Spleen (tissue), 13 donors: Measurements from ENCODE around the gene CRAT. TPM values are rescaled to one million over a fixed set of nuclear protein-coding genes. Genes with fewer than 3 reads are reported as not detected.
A peak's percentile ranks its signal among the peaks of the same experiment; 100 is the strongest.

ENCODE experiments used
- DNase-seq: peaks from one replicate; pipeline ENCODE4 v3.0.0-alpha.2; 2020
- H3K27ac ChIP-seq, 8 donors: fragments of 200-600 bp; sonication (generic) in 7 of 8; 1 replicate in 4 of 8; 2 replicates in 4 of 8; pipeline versions ENCODE4 v1.5.0 to v1.8.0; 2016 to 2021; ENCODE audit warnings: inconsistent platforms in 4 of 8, mild to moderate bottlenecking in 4 of 8, moderate library complexity in 1 of 8
- H3K27me3 ChIP-seq, 7 donors: fragments of 200-600 bp; sonication (generic) in 6 of 7; replicated peaks in 1 of 7; 1 replicate in 4 of 7; 2 replicates in 3 of 7; pipeline versions ENCODE4 v1.5.0 to v1.8.0; 2016 to 2021; ENCODE audit warnings: inconsistent platforms in 3 of 7, mild to moderate bottlenecking in 1 of 7
- H3K36me3 ChIP-seq, 6 donors: fragments of 200-600 bp; sonication (generic) in 5 of 6; 1 replicate in 4 of 6; 2 replicates in 2 of 6; pipeline versions ENCODE4 v1.5.0 to v1.8.0; 2016 to 2021; ENCODE audit warnings: inconsistent platforms in 2 of 6
- H3K4me1 ChIP-seq, 6 donors: fragments of 200-600 bp; sonication (generic) in 5 of 6; 1 replicate in 3 of 6; 2 replicates in 3 of 6; pipeline versions ENCODE4 v1.5.0 to v1.8.0; 2016 to 2021; ENCODE audit warnings: inconsistent platforms in 3 of 6
- H3K4me3 ChIP-seq, 8 donors: fragments of 200-600 bp; sonication (generic) in 7 of 8; 1 replicate in 4 of 8; 2 replicates in 4 of 8; pipeline versions ENCODE4 v1.5.0 to v1.8.0; 2016 to 2021; ENCODE audit warnings: inconsistent platforms in 4 of 8, mild to moderate bottlenecking in 4 of 8, moderate library complexity in 2 of 8
- H3K9me3 ChIP-seq, 8 donors: fragments of 200-600 bp; sonication (generic) in 7 of 8; 1 replicate in 4 of 8; 2 replicates in 4 of 8; pipeline versions ENCODE4 v1.5.0 to v1.8.0; 2016 to 2021; ENCODE audit warnings: inconsistent platforms in 4 of 8
- CTCF ChIP-seq, 11 experiments: fragments of 200-600 bp in 7 of 11; fragments of 450-650 bp in 4 of 11; sonication (generic) in 4 of 11; IDR thresholded peaks in 8 of 11; conservative IDR thresholded peaks in 3 of 11; 1 replicate in 7 of 11; 2 replicates in 4 of 11; pipeline versions ENCODE4 v1.4.0 to v1.8.0; 2016 to 2021; ENCODE audit warnings: antibody characterized with exemption in 11 of 11, inconsistent platforms in 4 of 11, mild to moderate bottlenecking in 1 of 11
- POLR2A ChIP-seq, 3 donors: fragments of 450-650 bp; IDR thresholded peaks; one replicate each; pipeline ENCODE4 v1.5.1; 2017; ENCODE audit warnings: antibody characterized with exemption in 3 of 3, mild to moderate bottlenecking in 1 of 3
- POLR2AphosphoS5 ChIP-seq, 3 donors: sonication (generic); formaldehyde crosslinking; IDR thresholded peaks; one replicate each; pipeline ENCODE4 v1.5.1; 2017; ENCODE audit warnings: antibody characterized with exemption in 3 of 3
- WGBS, 5 donors: extraction: QIAGEN DNeasy Blood & Tissue Kit in 3 of 5; methylation state at CpG; one replicate each; pipeline versions ENCODE4 v1.1.5 to v1.1.7; 2013 to 2018; 5-methylcytosine and 5-hydroxymethylcytosine counted together
- intact Hi-C: fragments of 100-400 bp; cut with DNase I; formaldehyde crosslinking; loops from one replicate; pipeline ENCODE4 v1.15.0; 2023; ENCODE audit warnings: low total_unique reads
- long read RNA-seq, 2 donors: transcript quantifications; one replicate each; lab custom pipeline, GENCODE V29; 2026
- polyA plus RNA-seq, 3 donors: library from polyadenylated mRNA; stranded (reverse); fragments of 200-250 nt; gene quantifications; one replicate each; pipeline ENCODE4 v1.2.1, GENCODE V29; 2013
- total RNA-seq, 7 donors: library from RNA; depleted of rRNA in 3 of 7; stranded (reverse); fragments of >200 nt in 3 of 7; fragmentation: NEBNext Ultra II Directional in 4 of 7; extraction: Animal tissue kit (Norgen Biotek cat#: 25700) in 4 of 7; gene quantifications; one replicate each; pipeline versions ENCODE4 v1.1.0 to v1.2.1, GENCODE V29; 2016 to 2021
- donor health status: healthy with polysubstance abuse.
- donor health status: DM: no; HTN: no; CAD: no; lungs with moderate emphysema.
- donor health status: DM: no; HTN: no; CAD: no.
- donor health status: Bipolar disorder and iron deficiency.
- donor health status: healthy.
- donor health status: DM: no; HTN: no; CAD: no.
- donor health status: DM: yes; HTN: yes; CAD: no.

Gene CRAT
- total RNA-seq (10 to 100 TPM; 14.9 to 32.3 (median 23.9) TPM), polyA plus RNA-seq (10 to 100 TPM in 1 of 3 donors, 1 to 10 TPM in 2; 5.7 to 11.8 (median 7.1) TPM)
- long read RNA-seq, donor 1, partial matches to known transcripts: 0 of 2 reads
- long read RNA-seq, donor 1, other reads (novel, unspliced or antisense): 0 of 2 reads
- long read RNA-seq, donor 2, partial matches to known transcripts: 0 of 5 reads
- long read RNA-seq, donor 2, other reads (novel, unspliced or antisense): 0 of 5 reads

- peak; percentile 99 for DNase-seq
- WGBS, 5 donors: 0 to 1% (median 1%) methylated on average over 18 to 77 of the region's 77 CpGs
- peaks cover 13 to 66% (median 50%) of the 10 kb centered on the region in 6 donors for H3K4me1 ChIP-seq
- intact Hi-C loops: no loop called here
- H3K4me3 ChIP-seq: peak within 1 kb of the TSS; percentile 63 to 97 (median 88)
- H3K9me3 ChIP-seq: no peaks in the 10 kb centered on the region
- H3K36me3 ChIP-seq: peaks cover 0 to 25% (median 0%) of the 10 kb centered on the region in 6 donors
- peak within 1 kb of the TSS; percentile 80 to 97 (median 92) for H3K27ac ChIP-seq
- TF ChIP-seq POLR2A (IDR thresholded peaks at IDR 0.05): peak; percentile 25 to 89 (median 83)
- TF ChIP-seq POLR2AphosphoS5 (IDR thresholded peaks at IDR 0.05): peak; percentile 92 to 98 (median 93)
- peak in 2 of 11 experiments; percentile 9 to 22 for TF ChIP-seq CTCF (IDR thresholded peaks at IDR 0.05 in 8 of 11, conservative IDR thresholded peaks at IDR 0.05 in 3 of 11)
- no peaks in the 10 kb centered on the region for H3K27me3 ChIP-seq
These were observed at the start of gene CRAT, which contains the start of gene PTPA for GRCh38 chr9:129110740-129111527. CRAT (minus strand) TSS chr9:129110793; CDS start chr9:129110509, 284 bp downstream. PTPA (plus strand) TSS chr9:129111415; CDS start chr9:129111601, 186 bp downstream.

- Histone ChIP-seq H3K9me3 (no peaks in the 10 kb centered on the region), H3K27ac (no peak overlapping the region), H3K27me3 (no peaks in the 10 kb centered on the region), H3K4me1 (peaks cover 0 to 4% (median 0%) of the 10 kb centered on the region in 6 donors), H3K36me3 (peaks cover 0 to 47% (median 4%) of the 10 kb centered on the region in 6 donors), H3K4me3 (no peak overlapping the region)
- intact Hi-C loops: no loop called here
- 93 to 97% (median 94%) methylated on average over 10 of the region's 10 CpGs; no CpG with 5 or more reads in 1 of the 5 donors for WGBS, 5 donors
- TF ChIP-seq POLR2A (IDR thresholded peaks at IDR 0.05): no peak
- TF ChIP-seq CTCF (IDR thresholded peaks at IDR 0.05 in 8 of 11, conservative IDR thresholded peaks at IDR 0.05 in 3 of 11): no peak
- TF ChIP-seq POLR2AphosphoS5 (IDR thresholded peaks at IDR 0.05): no peak
- DNase-seq: no peak
These were observed 45.6 kb upstream of the CRAT start for GRCh38 chr9:129156163-129156562.

GRCh38 chr9:129154866-129155477 is 44.4 kb upstream of the CRAT start:
- intact Hi-C loops: no loop called here
- no peaks in the 10 kb centered on the region for H3K9me3 ChIP-seq
- 91 to 95% (median 94%) methylated on average over 7 to 16 of the region's 16 CpGs for WGBS, 5 donors

More at GRCh38 chr9:129154866-129155477, 44.4 kb upstream of the CRAT start:
- TF ChIP-seq POLR2AphosphoS5 (IDR thresholded peaks at IDR 0.05) (peak in 2 of 3 donors; percentile 40 to 46), CTCF (IDR thresholded peaks at IDR 0.05 in 8 of 11, conservative IDR thresholded peaks at IDR 0.05 in 3 of 11) (no peak), POLR2A (IDR thresholded peaks at IDR 0.05) (no peak)
- Histone ChIP-seq H3K4me3 (no peak overlapping the region), H3K4me1 (peaks cover 0 to 4% (median 0%) of the 10 kb centered on the region in 6 donors), H3K27ac (peak overlapping the region in 1 of 8 donors; percentile 27), H3K27me3 (no peaks in the 10 kb centered on the region), H3K36me3 (peaks cover 0 to 59% (median 4%) of the 10 kb centered on the region in 6 donors)
- DNase-seq: peak; percentile 66
